WTC11 (cell line): ENCODE measurements around the gene MAPKAPK3. TPM values are rescaled to one million over a fixed set of nuclear protein-coding genes. Genes with fewer than 3 reads are reported as not detected.

Source experiments
- ATAC-seq: fragments of 200-7000 bp; cut with Tn5 transposase; 2 replicates; pipeline ENCODE4 v1.10.0; 2021; ENCODE audit warnings: mild to moderate bottlenecking, moderate library complexity
- CTCF ChIA-PET: fragments of 300-600 bp; sonication (Branson Sonifier 250); formaldehyde crosslinking; loops from one replicate; lab custom pipeline; 2021; ENCODE audit warnings: antibody characterized with exemption; lab: Charles Lee
- POLR2A ChIA-PET: fragments of 350-600 bp; sonication (Branson Sonifier 250); formaldehyde crosslinking; loops from one replicate; lab custom pipeline; 2021; ENCODE audit warnings: antibody characterized with exemption; lab: Charles Lee
- DNase-seq: peaks from one replicate; pipeline ENCODE4 v3.0.0; 2021; ENCODE audit warnings: low spot score
- H3K27ac Mint-ChIP-seq: 2 replicates; pipeline ENCODE4 v1.8.0; 2021; ENCODE audit warnings: mixed read lengths
- H3K27me3 Mint-ChIP-seq: 2 replicates; pipeline ENCODE4 v1.8.0; 2021; ENCODE audit warnings: low read depth, mild to moderate bottlenecking, moderate library complexity, mixed read lengths
- H3K36me3 Mint-ChIP-seq: 2 replicates; pipeline ENCODE4 v1.8.0; 2021; ENCODE audit warnings: mixed read lengths
- H3K4me1 Mint-ChIP-seq: 2 replicates; pipeline ENCODE4 v1.8.0; 2022; ENCODE audit warnings: mixed read lengths
- H3K4me3 Mint-ChIP-seq: 2 replicates; pipeline ENCODE4 v1.8.0; 2021; ENCODE audit warnings: mild to moderate bottlenecking, moderate library complexity, mixed read lengths
- H3K9me3 Mint-ChIP-seq: 2 replicates; pipeline ENCODE4 v1.8.0; 2021; ENCODE audit warnings: mixed read lengths
- ARID4B ChIP-seq: sonication (generic); formaldehyde crosslinking; IDR thresholded peaks from 2 replicates; pipeline ENCODE4 v1.8.0; 2023; ENCODE audit warnings: missing genetic modification reagents, mild to moderate bottlenecking, borderline replicate concordance
- CBFB ChIP-seq: sonication (generic); formaldehyde crosslinking; IDR thresholded peaks from 2 replicates; pipeline ENCODE4 v1.8.1; 2022; ENCODE audit warnings: mild to moderate bottlenecking, low read depth, missing genetic modification reagents
- CREB1 ChIP-seq: sonication (generic); formaldehyde crosslinking; IDR thresholded peaks from 2 replicates; pipeline ENCODE4 v1.8.0; 2023; ENCODE audit warnings: mild to moderate bottlenecking, missing genetic modification reagents
- CREM ChIP-seq: sonication (generic); formaldehyde crosslinking; IDR thresholded peaks from 2 replicates; pipeline ENCODE4 v1.8.1; 2022; ENCODE audit warnings: mild to moderate bottlenecking, missing genetic modification reagents, moderate library complexity
- ELF4 ChIP-seq: sonication (generic); formaldehyde crosslinking; IDR thresholded peaks from 2 replicates; pipeline ENCODE4 v1.8.1; 2022; ENCODE audit warnings: low read depth, mild to moderate bottlenecking, moderate library complexity, missing genetic modification reagents
- ERG ChIP-seq: fragments of 250-450 bp; sonication (Bioruptor Pico); IDR thresholded peaks from 2 replicates; pipeline ENCODE4 v1.8.0; 2021; ENCODE audit warnings: mild to moderate bottlenecking
- FOXP4 ChIP-seq: sonication (generic); formaldehyde crosslinking; IDR thresholded peaks from 2 replicates; pipeline ENCODE4 v1.8.0; 2022; ENCODE audit warnings: mild to moderate bottlenecking, missing genetic modification reagents
- GABPB1 ChIP-seq: sonication (generic); formaldehyde crosslinking; IDR thresholded peaks from 2 replicates; pipeline ENCODE4 v1.8.1; 2023; ENCODE audit warnings: mild to moderate bottlenecking, missing genetic modification reagents
- HMGA2 ChIP-seq: fragments of 250-450 bp; sonication (Bioruptor Pico); IDR thresholded peaks from 2 replicates; pipeline ENCODE4 v1.4.0; 2021; ENCODE audit warnings: mild to moderate bottlenecking, moderate library complexity
- MLX ChIP-seq: sonication (generic); formaldehyde crosslinking; IDR thresholded peaks from 2 replicates; pipeline ENCODE4 v1.8.1; 2023; ENCODE audit warnings: mild to moderate bottlenecking, missing genetic modification reagents, moderate library complexity
- RORB ChIP-seq: fragments of 250-450 bp; sonication (Bioruptor Pico); IDR thresholded peaks from 2 replicates; pipeline ENCODE4 v1.9.0; 2021; ENCODE audit warnings: mild to moderate bottlenecking
- TCF7 ChIP-seq: sonication (generic); formaldehyde crosslinking; IDR thresholded peaks from 2 replicates; pipeline ENCODE4 v1.8.0; 2022; ENCODE audit warnings: mild to moderate bottlenecking, low read depth, missing genetic modification reagents, moderate library complexity
- ZNF219 ChIP-seq: sonication (generic); formaldehyde crosslinking; IDR thresholded peaks from 2 replicates; pipeline ENCODE4 v1.8.0; 2023; ENCODE audit warnings: missing genetic modification reagents, mild to moderate bottlenecking, borderline replicate concordance
- ZNF317 ChIP-seq: sonication (generic); formaldehyde crosslinking; IDR thresholded peaks from 2 replicates; pipeline ENCODE4 v1.8.1; 2023; ENCODE audit warnings: low read depth, mild to moderate bottlenecking, moderate library complexity, missing genetic modification reagents, borderline replicate concordance
- total RNA-seq: library from RNA; stranded (reverse); gene quantifications from 3 replicates; pipeline ENCODE4 v1.2.3, GENCODE V29; 2021
- TF ChIP-seq, protein P1 (sequence below): fragments of 200-600 bp; IDR thresholded peaks from 2 replicates; pipeline ENCODE4 v1.8.0; 2022; ENCODE audit warnings: antibody characterized with exemption
- TF ChIP-seq, protein P2 (sequence below): fragments of 250-450 bp; sonication (Bioruptor Pico); IDR thresholded peaks from 2 replicates; pipeline ENCODE4 v2.1.2; 2022; ENCODE audit warnings: mild to moderate bottlenecking, moderate library complexity
- TF ChIP-seq, protein P3 (sequence below): sonication (generic); formaldehyde crosslinking; conservative IDR thresholded peaks from 2 replicates; pipeline ENCODE4 v1.8.1; 2023; ENCODE audit warnings: mild to moderate bottlenecking, low read depth, missing genetic modification reagents, moderate library complexity

MAPKAPK3 gene
- total RNA-seq, 1 experiment from 2014 or later: 60.2 TPM

- TF ChIP-seq, protein P1, sequence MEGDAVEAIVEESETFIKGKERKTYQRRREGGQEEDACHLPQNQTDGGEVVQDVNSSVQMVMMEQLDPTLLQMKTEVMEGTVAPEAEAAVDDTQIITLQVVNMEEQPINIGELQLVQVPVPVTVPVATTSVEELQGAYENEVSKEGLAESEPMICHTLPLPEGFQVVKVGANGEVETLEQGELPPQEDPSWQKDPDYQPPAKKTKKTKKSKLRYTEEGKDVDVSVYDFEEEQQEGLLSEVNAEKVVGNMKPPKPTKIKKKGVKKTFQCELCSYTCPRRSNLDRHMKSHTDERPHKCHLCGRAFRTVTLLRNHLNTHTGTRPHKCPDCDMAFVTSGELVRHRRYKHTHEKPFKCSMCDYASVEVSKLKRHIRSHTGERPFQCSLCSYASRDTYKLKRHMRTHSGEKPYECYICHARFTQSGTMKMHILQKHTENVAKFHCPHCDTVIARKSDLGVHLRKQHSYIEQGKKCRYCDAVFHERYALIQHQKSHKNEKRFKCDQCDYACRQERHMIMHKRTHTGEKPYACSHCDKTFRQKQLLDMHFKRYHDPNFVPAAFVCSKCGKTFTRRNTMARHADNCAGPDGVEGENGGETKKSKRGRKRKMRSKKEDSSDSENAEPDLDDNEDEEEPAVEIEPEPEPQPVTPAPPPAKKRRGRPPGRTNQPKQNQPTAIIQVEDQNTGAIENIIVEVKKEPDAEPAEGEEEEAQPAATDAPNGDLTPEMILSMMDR: no peak
- no peak for TF ChIP-seq ERG (CRISPR knock-in tag)
- no peak for TF ChIP-seq ELF4 (CRISPR knock-in tag)
- TF ChIP-seq FOXP4: no peak
- no peak for TF ChIP-seq ZNF317
- TF ChIP-seq MLX (CRISPR knock-in tag): no peak
- TF ChIP-seq HMGA2 (CRISPR knock-in tag): no peak
- no peak for TF ChIP-seq ARID4B (CRISPR knock-in tag)
- no peak for TF ChIP-seq RORB (CRISPR knock-in tag)
- TF ChIP-seq ZNF219 (CRISPR knock-in tag): no peak
- TF ChIP-seq CBFB (CRISPR knock-in tag): no peak
Measured at GRCh38 chr3:50585919-50586762, 30.8 kb upstream of the MAPKAPK3 start (continued).

DNA sequence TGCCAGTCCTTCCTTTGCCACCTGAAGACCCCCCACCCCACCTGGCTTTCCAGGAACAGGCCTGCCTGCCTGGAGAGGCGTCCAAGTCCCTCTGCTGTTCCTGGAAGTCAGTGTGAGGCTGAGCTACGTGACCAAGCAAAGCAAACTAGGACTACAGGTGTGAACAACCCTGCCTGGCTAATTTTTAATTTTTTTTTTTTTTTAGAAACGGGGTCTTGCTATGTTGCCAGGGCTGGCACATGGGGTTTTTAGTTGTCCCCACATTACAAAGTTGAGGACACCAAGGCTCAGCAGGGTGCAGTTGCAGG lies 30.2 kb upstream of the MAPKAPK3 start:
- CTCF ChIA-PET: interaction anchor here (0.7 to 2.8 kb wide), 6 partner anchors 14 to 315 kb away, joined by 3 to 12 read pairs (median 4); partner anchors contain the start of genes CISH and HEMK1
- no peaks in the 10 kb centered on the region for H3K9me3 Mint-ChIP-seq
- TF ChIP-seq TCF7 (CRISPR knock-in tag): no peak
- TF ChIP-seq, protein P2, sequence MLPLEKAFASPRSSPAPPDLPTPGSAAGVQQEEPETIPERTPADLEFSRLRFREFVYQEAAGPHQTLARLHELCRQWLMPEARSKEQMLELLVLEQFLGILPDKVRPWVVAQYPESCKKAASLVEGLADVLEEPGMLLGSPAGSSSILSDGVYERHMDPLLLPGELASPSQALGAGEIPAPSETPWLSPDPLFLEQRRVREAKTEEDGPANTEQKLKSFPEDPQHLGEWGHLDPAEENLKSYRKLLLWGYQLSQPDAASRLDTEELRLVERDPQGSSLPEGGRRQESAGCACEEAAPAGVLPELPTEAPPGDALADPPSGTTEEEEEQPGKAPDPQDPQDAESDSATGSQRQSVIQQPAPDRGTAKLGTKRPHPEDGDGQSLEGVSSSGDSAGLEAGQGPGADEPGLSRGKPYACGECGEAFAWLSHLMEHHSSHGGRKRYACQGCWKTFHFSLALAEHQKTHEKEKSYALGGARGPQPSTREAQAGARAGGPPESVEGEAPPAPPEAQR: no peak
- no peak for TF ChIP-seq MLX (CRISPR knock-in tag)
- TF ChIP-seq, protein P3, sequence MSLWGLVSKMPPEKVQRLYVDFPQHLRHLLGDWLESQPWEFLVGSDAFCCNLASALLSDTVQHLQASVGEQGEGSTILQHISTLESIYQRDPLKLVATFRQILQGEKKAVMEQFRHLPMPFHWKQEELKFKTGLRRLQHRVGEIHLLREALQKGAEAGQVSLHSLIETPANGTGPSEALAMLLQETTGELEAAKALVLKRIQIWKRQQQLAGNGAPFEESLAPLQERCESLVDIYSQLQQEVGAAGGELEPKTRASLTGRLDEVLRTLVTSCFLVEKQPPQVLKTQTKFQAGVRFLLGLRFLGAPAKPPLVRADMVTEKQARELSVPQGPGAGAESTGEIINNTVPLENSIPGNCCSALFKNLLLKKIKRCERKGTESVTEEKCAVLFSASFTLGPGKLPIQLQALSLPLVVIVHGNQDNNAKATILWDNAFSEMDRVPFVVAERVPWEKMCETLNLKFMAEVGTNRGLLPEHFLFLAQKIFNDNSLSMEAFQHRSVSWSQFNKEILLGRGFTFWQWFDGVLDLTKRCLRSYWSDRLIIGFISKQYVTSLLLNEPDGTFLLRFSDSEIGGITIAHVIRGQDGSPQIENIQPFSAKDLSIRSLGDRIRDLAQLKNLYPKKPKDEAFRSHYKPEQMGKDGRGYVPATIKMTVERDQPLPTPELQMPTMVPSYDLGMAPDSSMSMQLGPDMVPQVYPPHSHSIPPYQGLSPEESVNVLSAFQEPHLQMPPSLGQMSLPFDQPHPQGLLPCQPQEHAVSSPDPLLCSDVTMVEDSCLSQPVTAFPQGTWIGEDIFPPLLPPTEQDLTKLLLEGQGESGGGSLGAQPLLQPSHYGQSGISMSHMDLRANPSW: no peak
- TF ChIP-seq, protein P1: no peak
- no peak for TF ChIP-seq CREM (CRISPR knock-in tag)
- no peak for TF ChIP-seq CREB1 (CRISPR knock-in tag)
- TF ChIP-seq GABPB1: no peak

More for the DNA sequence above, 30.2 kb upstream of the MAPKAPK3 start:
- no peaks in the 10 kb centered on the region for H3K36me3 Mint-ChIP-seq
- ATAC-seq: no peak
- H3K4me3 Mint-ChIP-seq: no peak overlapping the region
- no peak overlapping the region for H3K27ac Mint-ChIP-seq
- peaks cover 3% of the 10 kb centered on the region; the same call in 1 of the 2 replicates for H3K27me3 Mint-ChIP-seq
- no peaks in the 10 kb centered on the region for H3K4me1 Mint-ChIP-seq
- no peak for DNase-seq
- POLR2A ChIA-PET: no interaction called here
